ENCODE measurements around the gene SRSF11.
A peak's percentile ranks its signal among the peaks of the same experiment; 100 is the strongest.
"Not testable (repeated sequence)": the region's sequence is repeated elsewhere in the genome, so short reads cannot be mapped to it uniquely, and the experiment has no call there.

The SRSF11 gene

DNA sequence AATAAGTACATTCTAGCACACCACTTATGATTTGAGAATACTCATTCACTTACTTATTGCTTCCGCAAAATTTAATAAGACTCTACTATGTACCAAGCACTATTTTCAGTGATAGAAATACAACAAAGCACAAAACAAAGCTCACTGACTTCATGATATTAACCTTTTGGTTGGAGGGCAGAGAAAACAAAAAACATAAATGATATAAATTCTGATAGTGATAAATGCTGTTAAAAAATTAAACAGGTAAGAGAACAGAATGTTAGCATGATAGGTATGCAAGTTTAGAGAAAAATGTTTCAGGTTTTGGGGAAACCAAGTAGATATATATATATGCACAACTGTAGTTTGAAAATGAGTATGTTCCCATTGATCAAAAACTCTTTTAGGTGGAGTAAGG lies 17.0 kb upstream of the SRSF11 start:
- Histone ChIP-seq H3K4me3 (replicated peaks; ENCODE audit: insufficient read depth, low read length) (peak overlapping the region; percentile 80), H3K27ac (replicated peaks) (no peak overlapping the region), H3K27me3 (ENCODE audit: insufficient read depth, poor library complexity, severe bottlenecking) (no peaks in the 10 kb centered on the region)
- no peak for TF ChIP-seq SPI1 (IDR thresholded peaks at IDR 0.05; ENCODE audit: borderline replicate concordance, low read depth)
- DNase-seq (ENCODE audit: low read depth in 1 of 2, low spot score in 1 of 2): no peak

DNA sequence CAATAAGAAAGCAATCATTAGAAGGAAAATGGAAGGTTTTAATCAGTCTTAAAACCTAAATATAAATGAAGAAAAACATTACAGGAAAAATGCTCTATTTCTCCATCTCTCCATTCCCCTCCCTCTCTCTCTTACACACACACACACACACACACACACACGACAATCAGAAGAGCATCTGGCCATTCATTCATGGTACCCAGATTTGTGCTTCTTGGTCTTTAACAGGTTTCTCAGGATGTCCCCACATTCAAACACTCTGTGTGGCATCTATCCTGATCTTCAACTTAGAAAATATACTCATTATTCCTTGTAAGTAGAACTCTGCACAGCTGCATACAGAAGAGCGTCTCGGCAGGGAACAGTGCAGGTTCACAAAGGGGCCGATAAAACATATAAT lies 16.6 kb upstream of the SRSF11 start:
- Histone ChIP-seq H3K27ac (replicated peaks) (peak overlapping the region; percentile 90), H3K27me3 (ENCODE audit: insufficient read depth, poor library complexity, severe bottlenecking) (no peaks in the 10 kb centered on the region), H3K4me3 (replicated peaks; ENCODE audit: insufficient read depth, low read length) (peak overlapping the region; percentile 80)
- TF ChIP-seq, protein P1, sequence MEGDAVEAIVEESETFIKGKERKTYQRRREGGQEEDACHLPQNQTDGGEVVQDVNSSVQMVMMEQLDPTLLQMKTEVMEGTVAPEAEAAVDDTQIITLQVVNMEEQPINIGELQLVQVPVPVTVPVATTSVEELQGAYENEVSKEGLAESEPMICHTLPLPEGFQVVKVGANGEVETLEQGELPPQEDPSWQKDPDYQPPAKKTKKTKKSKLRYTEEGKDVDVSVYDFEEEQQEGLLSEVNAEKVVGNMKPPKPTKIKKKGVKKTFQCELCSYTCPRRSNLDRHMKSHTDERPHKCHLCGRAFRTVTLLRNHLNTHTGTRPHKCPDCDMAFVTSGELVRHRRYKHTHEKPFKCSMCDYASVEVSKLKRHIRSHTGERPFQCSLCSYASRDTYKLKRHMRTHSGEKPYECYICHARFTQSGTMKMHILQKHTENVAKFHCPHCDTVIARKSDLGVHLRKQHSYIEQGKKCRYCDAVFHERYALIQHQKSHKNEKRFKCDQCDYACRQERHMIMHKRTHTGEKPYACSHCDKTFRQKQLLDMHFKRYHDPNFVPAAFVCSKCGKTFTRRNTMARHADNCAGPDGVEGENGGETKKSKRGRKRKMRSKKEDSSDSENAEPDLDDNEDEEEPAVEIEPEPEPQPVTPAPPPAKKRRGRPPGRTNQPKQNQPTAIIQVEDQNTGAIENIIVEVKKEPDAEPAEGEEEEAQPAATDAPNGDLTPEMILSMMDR (IDR thresholded peaks at IDR 0.05; ENCODE audit: insufficient read depth, low read length): no peak
- TF ChIP-seq, protein P2, sequence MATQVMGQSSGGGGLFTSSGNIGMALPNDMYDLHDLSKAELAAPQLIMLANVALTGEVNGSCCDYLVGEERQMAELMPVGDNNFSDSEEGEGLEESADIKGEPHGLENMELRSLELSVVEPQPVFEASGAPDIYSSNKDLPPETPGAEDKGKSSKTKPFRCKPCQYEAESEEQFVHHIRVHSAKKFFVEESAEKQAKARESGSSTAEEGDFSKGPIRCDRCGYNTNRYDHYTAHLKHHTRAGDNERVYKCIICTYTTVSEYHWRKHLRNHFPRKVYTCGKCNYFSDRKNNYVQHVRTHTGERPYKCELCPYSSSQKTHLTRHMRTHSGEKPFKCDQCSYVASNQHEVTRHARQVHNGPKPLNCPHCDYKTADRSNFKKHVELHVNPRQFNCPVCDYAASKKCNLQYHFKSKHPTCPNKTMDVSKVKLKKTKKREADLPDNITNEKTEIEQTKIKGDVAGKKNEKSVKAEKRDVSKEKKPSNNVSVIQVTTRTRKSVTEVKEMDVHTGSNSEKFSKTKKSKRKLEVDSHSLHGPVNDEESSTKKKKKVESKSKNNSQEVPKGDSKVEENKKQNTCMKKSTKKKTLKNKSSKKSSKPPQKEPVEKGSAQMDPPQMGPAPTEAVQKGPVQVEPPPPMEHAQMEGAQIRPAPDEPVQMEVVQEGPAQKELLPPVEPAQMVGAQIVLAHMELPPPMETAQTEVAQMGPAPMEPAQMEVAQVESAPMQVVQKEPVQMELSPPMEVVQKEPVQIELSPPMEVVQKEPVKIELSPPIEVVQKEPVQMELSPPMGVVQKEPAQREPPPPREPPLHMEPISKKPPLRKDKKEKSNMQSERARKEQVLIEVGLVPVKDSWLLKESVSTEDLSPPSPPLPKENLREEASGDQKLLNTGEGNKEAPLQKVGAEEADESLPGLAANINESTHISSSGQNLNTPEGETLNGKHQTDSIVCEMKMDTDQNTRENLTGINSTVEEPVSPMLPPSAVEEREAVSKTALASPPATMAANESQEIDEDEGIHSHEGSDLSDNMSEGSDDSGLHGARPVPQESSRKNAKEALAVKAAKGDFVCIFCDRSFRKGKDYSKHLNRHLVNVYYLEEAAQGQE (IDR thresholded peaks at IDR 0.05; ENCODE audit: insufficient replicate concordance, low read depth): no peak
- TF ChIP-seq GABPA (IDR thresholded peaks at IDR 0.05; ENCODE audit: low read depth) (no peak), POLR2AphosphoS5 (IDR thresholded peaks at IDR 0.05; ENCODE audit: low read depth) (no peak), SPI1 (IDR thresholded peaks at IDR 0.05; ENCODE audit: borderline replicate concordance, low read depth) (no peak)
- DNase-seq (ENCODE audit: low read depth in 1 of 2, low spot score in 1 of 2): no peak

DNA sequence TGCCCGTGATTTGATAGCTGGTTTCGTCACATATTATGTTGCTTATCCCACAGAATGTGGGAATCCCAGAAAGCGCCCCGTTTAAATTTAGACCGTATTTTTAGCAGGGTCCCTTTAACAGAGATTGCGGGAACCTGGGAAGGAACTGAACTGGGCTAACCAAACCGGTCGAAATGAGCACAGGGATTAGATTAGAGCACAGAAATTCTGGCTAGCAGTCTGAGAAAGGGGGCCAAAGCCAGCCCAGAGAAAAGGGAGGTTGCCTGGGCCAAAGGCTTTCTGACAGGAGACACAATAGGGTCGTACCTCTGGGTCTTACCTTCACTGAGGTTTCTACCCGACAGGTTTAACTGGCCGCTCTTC lies 16.1 kb upstream of the SRSF11 start:
- Histone ChIP-seq H3K4me3 (replicated peaks; ENCODE audit: insufficient read depth, low read length) (peak overlapping the region; percentile 80), H3K27me3 (ENCODE audit: insufficient read depth, poor library complexity, severe bottlenecking) (no peaks in the 10 kb centered on the region), H3K27ac (replicated peaks) (peak overlapping the region; percentile 90)
- DNase-seq (ENCODE audit: low read depth in 1 of 2, low spot score in 1 of 2): no peak
- no peak for TF ChIP-seq GABPA (IDR thresholded peaks at IDR 0.05; ENCODE audit: low read depth)
- TF ChIP-seq, protein P1 (IDR thresholded peaks at IDR 0.05; ENCODE audit: insufficient read depth, low read length): no peak
- no peak for TF ChIP-seq POLR2AphosphoS5 (IDR thresholded peaks at IDR 0.05; ENCODE audit: low read depth)
- TF ChIP-seq, protein P2 (IDR thresholded peaks at IDR 0.05; ENCODE audit: insufficient replicate concordance, low read depth): no peak
- TF ChIP-seq SPI1 (IDR thresholded peaks at IDR 0.05; ENCODE audit: borderline replicate concordance, low read depth): no peak

GRCh38 chr1:70205434-70206118 lies 15.6 kb upstream of the SRSF11 start, which contains the start of gene LRRC40:
TSS of gene LRRC40 (minus strand) at chr1:70205579. CDS start at chr1:70205540, 39 bp downstream.
- H3K4me3 ChIP-seq (replicated peaks; ENCODE audit: insufficient read depth, low read length): peak within 1 kb of the TSS; percentile 80
- H3K27ac ChIP-seq (replicated peaks): peak within 1 kb of the TSS; percentile 90
- TF ChIP-seq POLR2AphosphoS5 (IDR thresholded peaks at IDR 0.05; ENCODE audit: low read depth): peak; percentile 86; the same call in 1 of the 2 replicates
- TF ChIP-seq SPI1 (IDR thresholded peaks at IDR 0.05; ENCODE audit: borderline replicate concordance, low read depth): no peak
- DNase-seq (ENCODE audit: low read depth in 1 of 2, low spot score in 1 of 2): peak; percentile 81 to 95
- no peaks in the 10 kb centered on the region for H3K27me3 ChIP-seq (ENCODE audit: insufficient read depth, poor library complexity, severe bottlenecking)

GRCh38 chr1:70206833-70207232 lies 14.3 kb upstream of the SRSF11 start:
- not testable (repeated sequence) for DNase-seq (ENCODE audit: low read depth in 1 of 2, low spot score in 1 of 2); H3K27me3 ChIP-seq (ENCODE audit: insufficient read depth, poor library complexity, severe bottlenecking); H3K27ac ChIP-seq (replicated peaks)
- peak overlapping the region; percentile 80 for H3K4me3 ChIP-seq (replicated peaks; ENCODE audit: insufficient read depth, low read length)

All from HL-60 (cell line).